SJSA1 (cell line): ENCODE measurements around the gene NDUFV3. TPM values are rescaled to one million over a fixed set of nuclear protein-coding genes. Genes with fewer than 3 reads are reported as not detected.
"Not testable (repeated sequence)": the region's sequence is repeated elsewhere in the genome, so short reads cannot be mapped to it uniquely, and the experiment has no call there.

ENCODE experiments used
- DNase-seq, 2 experiments: peaks; one replicate each; pipeline ENCODE4 v3.0.0-alpha.2; 2015 to 2020; ENCODE audit warnings: low spot score in 2 of 2, low read depth in 1 of 2
- H3K27ac ChIP-seq: fragments of 250-450 bp; sonication (Bioruptor Pico); 2 replicates; pipeline ENCODE4 v1.5.1; 2020; ENCODE audit warnings: mild to moderate bottlenecking, moderate library complexity
- H3K27me3 ChIP-seq: fragments of 250-450 bp; sonication (Bioruptor Pico); replicated peaks from 2 replicates; pipeline ENCODE4 v1.5.1; 2020; ENCODE audit warnings: mild to moderate bottlenecking, moderate library complexity
- H3K36me3 ChIP-seq: fragments of 250-450 bp; sonication (Bioruptor Pico); 2 replicates; pipeline ENCODE4 v1.5.1; 2020; ENCODE audit warnings: mild to moderate bottlenecking
- H3K4me1 ChIP-seq: fragments of 250-450 bp; sonication (Bioruptor Pico); replicated peaks from 2 replicates; pipeline ENCODE4 v1.6.1; 2021; ENCODE audit warnings: mild to moderate bottlenecking
- H3K4me3 ChIP-seq: fragments of 250-450 bp; sonication (Bioruptor Pico); 2 replicates; pipeline ENCODE4 v1.5.1; 2020; ENCODE audit warnings: mild to moderate bottlenecking
- H3K9me3 ChIP-seq: fragments of 250-450 bp; sonication (Bioruptor Pico); replicated peaks from 2 replicates; pipeline ENCODE4 v1.5.1; 2020; ENCODE audit warnings: mild to moderate bottlenecking
- total RNA-seq: library from RNA; depleted of rRNA; stranded (reverse); fragments of >200 nt; shearing (Covaris generic); gene quantifications from 2 replicates; pipeline ENCODE4 v1.2.3, GENCODE V29; 2014

NDUFV3 gene
- total RNA-seq, 1 experiment from 2014 or later, result 54.9 TPM

DNA sequence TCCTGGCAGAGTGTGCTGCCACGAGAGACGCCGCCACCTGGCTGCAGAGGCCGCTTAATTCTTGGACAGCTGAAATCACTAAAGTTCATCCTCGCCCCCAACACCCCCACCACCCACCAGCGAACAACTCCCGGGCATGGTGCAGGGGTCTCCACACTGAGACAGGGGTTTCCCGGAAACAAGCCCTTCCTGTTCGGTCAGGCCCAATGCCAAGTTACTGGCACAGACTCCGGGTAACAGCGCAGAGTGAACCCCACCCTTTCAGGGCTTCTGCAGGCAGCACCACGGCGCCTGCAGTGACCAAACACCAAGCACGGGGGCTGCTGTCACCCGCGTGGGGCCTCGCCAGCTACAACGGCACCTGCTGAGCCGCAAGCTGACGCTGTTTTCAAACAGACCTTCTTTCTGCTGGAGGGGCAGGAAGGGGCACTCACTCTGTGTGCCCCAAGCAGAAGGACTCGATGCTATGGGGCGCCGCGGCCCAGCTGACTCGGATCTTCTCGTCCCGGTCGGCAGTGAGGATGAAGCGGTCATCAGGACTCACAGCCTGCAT lies 31.2 kb upstream of the NDUFV3 start:
- H3K36me3 ChIP-seq, result peaks cover 81% of the 10 kb centered on the region
- no peak overlapping the region for H3K27ac ChIP-seq
- H3K4me3 ChIP-seq, result no peak overlapping the region
- H3K27me3 ChIP-seq, result no peaks in the 10 kb centered on the region
- no peaks in the 10 kb centered on the region for H3K9me3 ChIP-seq
- H3K4me1 ChIP-seq, result no peaks in the 10 kb centered on the region
- DNase-seq, result no peak

DNA sequence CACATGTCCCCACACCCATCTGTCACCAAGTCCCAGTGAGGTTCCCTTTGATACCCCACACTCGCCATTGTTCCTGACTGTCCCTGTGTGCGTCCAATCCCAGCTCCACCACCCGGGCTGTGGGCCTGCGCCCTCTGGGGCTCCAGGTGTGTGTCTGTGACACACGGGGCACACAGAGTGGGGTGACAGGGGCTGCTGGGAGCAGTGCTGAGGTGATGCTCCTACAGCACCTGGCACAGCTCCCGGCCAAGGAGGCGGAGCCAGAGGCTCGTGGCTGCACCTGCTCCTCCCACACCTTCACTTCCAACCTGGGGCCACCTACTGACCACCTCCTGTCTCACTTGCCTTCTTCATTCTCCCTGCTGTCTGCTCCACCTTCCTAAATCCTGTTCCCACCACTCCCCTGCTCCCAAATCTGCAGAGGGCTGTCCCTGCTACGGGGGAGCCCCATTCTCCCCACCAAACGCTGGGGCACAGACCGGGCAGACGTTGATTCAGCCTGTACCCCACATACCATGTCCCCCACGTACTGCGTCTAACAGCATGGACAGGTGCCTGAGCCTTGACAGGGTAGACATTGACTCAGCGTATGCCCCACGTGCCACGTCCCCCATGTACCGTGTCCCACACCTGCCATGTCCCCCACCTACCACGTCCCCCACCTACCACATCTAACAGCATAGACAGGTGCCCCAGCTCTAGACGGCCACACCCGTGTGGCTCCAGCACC lies 30.2 kb upstream of the NDUFV3 start:
- Histone ChIP-seq H3K36me3 (peaks cover 77% of the 10 kb centered on the region), H3K27ac (no peak overlapping the region), H3K27me3 (no peaks in the 10 kb centered on the region), H3K4me3 (no peak overlapping the region), H3K9me3 (no peaks in the 10 kb centered on the region), H3K4me1 (no peaks in the 10 kb centered on the region)
- peak in 1 of 2 experiments; percentile 47 for DNase-seq

DNA sequence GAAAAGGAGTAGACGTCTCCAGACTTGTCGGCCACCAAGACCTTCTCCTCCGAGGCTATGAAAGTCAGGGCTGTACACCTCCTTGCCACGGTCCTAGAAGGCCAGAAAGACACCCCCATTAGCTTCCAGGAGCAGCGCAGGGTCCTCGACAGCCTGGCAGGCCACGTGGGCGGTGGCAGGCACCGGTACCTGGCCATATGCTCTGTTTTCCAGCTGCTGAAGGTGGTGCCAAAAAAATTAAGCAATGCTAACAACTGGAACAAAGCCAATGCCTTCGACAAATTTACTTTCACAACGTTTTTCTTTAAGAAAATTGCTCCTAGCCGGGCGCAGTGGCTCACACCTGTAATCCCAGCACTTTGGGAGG lies 29.6 kb upstream of the NDUFV3 start:
- Histone ChIP-seq H3K27ac (no peak overlapping the region), H3K4me3 (no peak overlapping the region), H3K9me3 (no peaks in the 10 kb centered on the region), H3K36me3 (peaks cover 78% of the 10 kb centered on the region), H3K4me1 (no peaks in the 10 kb centered on the region), H3K27me3 (no peaks in the 10 kb centered on the region)
- DNase-seq, result no peak

DNA sequence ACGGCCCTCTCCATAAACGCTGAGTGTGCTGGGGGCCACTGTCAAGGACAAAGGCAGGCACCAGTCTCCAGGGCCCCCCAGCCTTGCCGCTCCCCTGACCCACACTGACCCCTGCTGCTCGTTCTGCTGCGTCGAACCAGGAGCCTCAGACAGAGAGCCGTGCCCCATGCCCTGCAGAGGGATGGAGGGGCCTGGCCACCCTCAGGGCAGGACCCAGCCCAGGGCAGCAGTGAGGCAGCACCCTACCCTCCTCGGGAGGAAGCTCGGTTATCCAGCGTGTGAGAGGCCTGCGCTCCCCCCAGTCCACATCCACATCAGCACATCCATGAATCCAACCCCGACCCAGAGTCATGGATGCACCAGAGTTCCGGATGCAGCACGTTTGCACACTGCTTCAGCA lies 28.8 kb upstream of the NDUFV3 start:
- Histone ChIP-seq H3K9me3 (no peaks in the 10 kb centered on the region), H3K27me3 (no peaks in the 10 kb centered on the region), H3K4me1 (no peaks in the 10 kb centered on the region), H3K36me3 (peaks cover 78% of the 10 kb centered on the region), H3K4me3 (no peak overlapping the region), H3K27ac (no peak overlapping the region)
- DNase-seq, result no peak

DNA sequence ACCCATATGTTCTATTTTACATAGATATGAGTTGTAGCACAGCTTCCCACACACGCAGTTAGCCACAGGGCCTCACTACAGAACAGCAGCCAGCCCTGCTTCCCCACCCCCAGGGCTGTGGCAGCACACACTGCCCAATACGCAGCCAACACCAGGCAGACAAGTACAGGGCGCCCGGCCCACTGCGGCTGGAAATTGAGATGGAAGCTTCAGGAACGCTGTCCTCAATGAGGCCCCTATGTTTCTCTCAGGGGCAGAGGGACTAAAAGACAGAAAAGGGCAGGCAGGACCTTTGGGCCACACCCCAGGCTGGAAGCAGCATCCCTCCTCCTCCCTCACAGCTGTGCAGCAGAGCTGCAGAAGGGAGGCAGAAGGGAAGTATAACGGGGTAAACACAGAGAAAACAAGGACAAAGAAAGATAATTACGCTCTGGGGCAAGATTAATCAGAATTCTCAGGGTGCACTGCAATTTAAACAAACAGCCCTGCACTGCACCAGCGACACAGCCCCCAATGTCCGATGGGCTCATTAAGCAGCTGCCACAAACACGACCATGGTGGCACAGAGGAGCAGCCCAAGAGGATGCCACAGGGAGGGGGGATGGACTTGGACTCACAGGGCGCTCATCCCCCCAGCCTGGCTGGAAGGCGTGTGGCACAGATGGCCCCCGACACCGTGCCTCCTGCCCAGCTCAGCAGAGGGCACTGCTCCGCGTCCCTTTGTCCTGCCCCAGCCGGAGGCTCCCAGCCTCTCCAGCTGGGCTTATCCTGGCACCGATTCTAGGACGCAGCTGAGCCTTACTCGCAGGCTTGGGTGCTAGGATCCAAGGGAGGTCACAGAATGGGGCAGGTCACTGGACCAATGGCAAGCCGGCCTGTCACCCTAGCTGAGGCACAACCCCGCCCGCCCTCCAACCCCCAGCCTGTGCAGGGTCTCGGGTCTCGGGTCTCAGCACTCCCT lies 28.0 kb upstream of the NDUFV3 start:
- peaks cover 78% of the 10 kb centered on the region for H3K36me3 ChIP-seq
- H3K4me1 ChIP-seq, result no peaks in the 10 kb centered on the region
- no peak for DNase-seq
- no peak overlapping the region for H3K4me3 ChIP-seq
- no peaks in the 10 kb centered on the region for H3K27me3 ChIP-seq
- H3K27ac ChIP-seq, result no peak overlapping the region
- H3K9me3 ChIP-seq, result no peaks in the 10 kb centered on the region

DNA sequence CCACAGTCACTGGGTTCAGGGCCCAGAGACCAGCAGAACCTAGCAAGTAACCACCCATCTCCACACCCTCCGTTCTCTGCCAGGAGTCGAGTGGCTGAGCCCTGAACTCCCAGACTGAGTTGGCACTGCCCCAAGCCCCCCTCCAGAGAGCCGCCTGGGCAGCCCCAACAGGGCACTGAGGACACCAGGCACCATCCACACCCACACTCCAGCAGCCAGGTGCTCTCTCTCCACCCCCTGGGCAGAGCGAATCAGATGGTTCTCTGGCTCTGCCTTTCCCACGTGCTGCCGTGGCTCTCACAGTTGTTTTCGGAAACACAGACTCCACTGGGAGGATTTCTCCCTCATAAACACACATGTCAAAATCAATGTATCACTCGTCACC lies 27.3 kb upstream of the NDUFV3 start:
- no peak for DNase-seq
- Histone ChIP-seq H3K27me3 (no peaks in the 10 kb centered on the region), H3K4me3 (no peak overlapping the region), H3K27ac (no peak overlapping the region), H3K9me3 (no peaks in the 10 kb centered on the region), H3K36me3 (peaks cover 78% of the 10 kb centered on the region), H3K4me1 (no peaks in the 10 kb centered on the region)

DNA sequence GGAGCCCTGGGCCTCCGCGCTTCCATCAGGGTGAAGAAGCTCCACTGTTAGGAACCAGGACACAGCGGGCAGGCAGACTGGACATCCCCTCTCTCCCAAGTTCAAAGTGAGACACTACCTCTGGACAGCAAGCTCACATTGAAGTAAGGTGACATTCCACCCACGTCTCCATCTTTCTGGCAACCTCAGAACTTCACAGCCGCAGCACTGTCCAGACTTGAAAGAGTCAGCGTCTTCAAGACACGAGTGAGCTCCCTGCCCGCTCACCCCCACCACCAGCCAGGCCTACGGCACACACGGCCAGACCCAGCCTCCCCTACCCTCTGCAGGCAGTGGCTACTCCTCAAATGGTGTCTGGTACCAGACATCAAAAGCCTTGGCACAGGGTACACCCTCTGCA lies 24.9 kb upstream of the NDUFV3 start:
- Histone ChIP-seq H3K4me1 (no peaks in the 10 kb centered on the region), H3K9me3 (no peaks in the 10 kb centered on the region), H3K27me3 (no peaks in the 10 kb centered on the region), H3K27ac (no peak overlapping the region), H3K4me3 (no peak overlapping the region), H3K36me3 (peaks cover 83% of the 10 kb centered on the region)
- no peak for DNase-seq

DNA sequence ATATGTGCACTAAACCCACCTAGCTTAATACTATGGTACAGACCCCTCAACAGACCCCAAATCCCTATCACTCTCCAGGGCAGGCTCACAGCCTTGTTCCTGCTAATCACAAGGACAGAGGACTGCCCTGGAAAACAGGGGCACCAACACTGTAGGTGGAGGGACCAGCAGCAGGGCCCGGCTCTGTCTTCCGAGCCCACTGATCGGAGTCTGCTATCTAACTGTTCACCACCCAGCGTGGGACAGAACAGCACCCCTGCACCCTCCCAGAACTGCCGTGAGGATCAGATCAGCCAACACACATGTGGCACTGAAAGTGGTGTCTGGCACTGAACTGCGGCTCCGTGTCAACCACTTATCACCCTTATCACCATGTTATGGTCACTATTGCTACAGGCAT lies 20.0 kb upstream of the NDUFV3 start:
- Histone ChIP-seq H3K4me1 (peaks cover 1% of the 10 kb centered on the region), H3K9me3 (no peaks in the 10 kb centered on the region), H3K27ac (no peak overlapping the region), H3K4me3 (no peak overlapping the region), H3K27me3 (no peaks in the 10 kb centered on the region), H3K36me3 (peaks cover 77% of the 10 kb centered on the region)
- no peak for DNase-seq

DNA sequence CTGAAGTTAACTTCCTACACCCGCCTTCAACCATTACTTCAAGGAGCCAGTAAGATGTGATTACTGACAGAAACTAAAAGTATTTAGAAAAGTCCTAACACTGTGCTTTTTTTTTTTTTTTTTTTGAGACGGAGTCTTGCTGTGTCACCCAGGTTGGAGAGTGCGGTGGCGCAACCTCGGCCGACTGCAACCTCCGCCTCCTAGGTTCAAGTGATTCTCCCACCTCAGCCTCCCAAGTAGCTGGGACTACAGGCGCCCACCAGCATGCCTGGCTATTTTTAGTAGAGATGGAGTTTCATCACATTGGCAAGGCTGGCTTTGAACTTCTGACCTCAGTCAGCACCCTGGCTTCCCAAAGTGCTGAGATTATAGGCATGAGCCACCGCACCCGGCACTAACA lies 17.3 kb upstream of the NDUFV3 start:
- H3K27ac ChIP-seq, DNase-seq, H3K9me3 ChIP-seq, H3K27me3 ChIP-seq, H3K4me3 ChIP-seq: not testable (repeated sequence)
- peaks cover 10% of the 10 kb centered on the region for H3K4me1 ChIP-seq
- H3K36me3 ChIP-seq, result peaks cover 60% of the 10 kb centered on the region

DNA sequence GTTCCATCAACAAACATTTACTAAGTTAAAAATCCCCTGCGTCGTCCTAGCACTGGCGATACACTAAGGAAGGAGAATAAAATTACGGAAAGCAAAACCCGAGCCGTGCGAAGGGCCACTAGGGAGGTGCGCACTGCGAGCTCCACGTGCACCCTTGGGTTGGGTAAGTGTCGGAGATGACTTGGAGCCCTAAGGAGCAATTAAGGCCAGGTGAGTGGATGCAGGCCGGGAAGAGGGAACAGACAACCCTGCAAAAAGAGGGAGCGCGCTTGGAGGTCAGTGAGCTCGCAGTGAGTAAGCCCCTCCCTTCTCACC lies 14.5 kb upstream of the NDUFV3 start:
- Histone ChIP-seq H3K4me1 (peaks cover 10% of the 10 kb centered on the region), H3K9me3 (no peaks in the 10 kb centered on the region), H3K36me3 (peaks cover 31% of the 10 kb centered on the region), H3K4me3 (peak overlapping the region; percentile 91), H3K27ac (peak overlapping the region; percentile 81), H3K27me3 (no peaks in the 10 kb centered on the region)
- no peak for DNase-seq

DNA sequence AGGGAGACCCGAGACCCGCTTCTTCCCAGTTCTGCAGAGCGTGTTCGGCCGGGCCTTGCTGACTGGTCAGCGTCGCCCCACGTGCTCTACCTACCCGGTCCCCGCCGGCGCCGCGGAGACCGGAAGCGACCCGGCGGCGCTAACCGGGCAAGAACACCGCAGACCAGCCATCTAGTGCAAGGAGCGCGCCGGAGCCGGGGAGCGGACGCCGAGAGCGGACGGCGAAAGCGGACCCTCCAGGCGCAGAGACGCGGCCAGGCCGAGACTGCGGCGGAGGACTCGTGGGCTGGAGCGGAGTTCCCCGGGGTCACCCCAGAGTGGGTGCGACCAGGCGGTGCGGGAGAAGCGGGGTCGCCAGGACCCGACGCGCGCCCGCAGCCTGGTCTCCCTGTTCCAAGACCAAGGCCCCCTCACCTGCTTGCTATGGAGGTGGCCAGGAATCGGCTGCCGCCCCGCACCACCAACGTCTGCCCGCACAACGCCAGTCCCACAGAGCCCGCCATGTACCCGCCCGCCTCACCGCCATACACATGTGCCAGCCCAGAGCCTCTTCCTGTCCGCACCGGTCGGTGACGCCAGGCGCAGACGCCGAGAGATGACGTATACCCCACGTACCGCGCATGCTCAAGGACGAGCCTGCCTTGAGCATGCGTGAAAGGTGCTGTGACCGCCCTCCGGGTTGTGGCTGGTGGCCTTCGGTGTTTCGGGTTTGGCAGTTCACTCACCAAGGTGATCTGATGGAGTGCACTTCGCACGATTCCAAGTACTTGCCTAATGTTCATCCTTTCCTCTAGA lies 13.9 kb upstream of the NDUFV3 start, which contains the start of gene WDR4:
Gene WDR4 (minus strand): TSS at position 547 of the 795 bp plus-strand sequence. CDS start 44 bp downstream, at position 503.
- Histone ChIP-seq H3K9me3 (no peaks in the 10 kb centered on the region), H3K36me3 (peaks cover 26% of the 10 kb centered on the region), H3K27me3 (no peaks in the 10 kb centered on the region), H3K27ac (peak within 1 kb of the TSS; percentile 81), H3K4me1 (peaks cover 10% of the 10 kb centered on the region), H3K4me3 (peak within 1 kb of the TSS; percentile 91)
- peak; percentile 96 to 97 for DNase-seq

DNA sequence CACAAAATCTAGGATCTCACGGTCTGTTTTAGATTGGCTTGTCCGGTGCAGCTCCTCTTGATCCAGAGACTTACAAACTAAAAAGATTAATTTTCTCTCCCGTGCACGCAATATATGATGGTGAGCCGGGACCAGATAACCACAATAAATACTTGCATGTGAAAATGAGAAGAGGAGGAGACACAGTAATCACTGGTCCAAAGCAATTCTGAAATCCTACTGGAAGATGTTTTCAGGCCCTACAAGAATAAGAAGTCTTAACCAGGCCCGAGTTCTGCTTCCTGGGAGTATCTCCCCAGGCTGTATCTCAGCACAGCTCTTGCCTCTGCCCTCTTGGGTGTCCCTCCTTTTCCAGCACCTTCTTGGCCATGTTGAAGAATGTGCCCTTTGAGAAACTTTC lies 12.8 kb upstream of the NDUFV3 start:
- no peak for DNase-seq
- peak overlapping the region; percentile 91 for H3K4me3 ChIP-seq
- H3K4me1 ChIP-seq, result peaks cover 10% of the 10 kb centered on the region
- H3K36me3 ChIP-seq, result peaks cover 21% of the 10 kb centered on the region
- H3K27me3 ChIP-seq, result no peaks in the 10 kb centered on the region
- H3K27ac ChIP-seq, result no peak overlapping the region
- H3K9me3 ChIP-seq, result no peaks in the 10 kb centered on the region

DNA sequence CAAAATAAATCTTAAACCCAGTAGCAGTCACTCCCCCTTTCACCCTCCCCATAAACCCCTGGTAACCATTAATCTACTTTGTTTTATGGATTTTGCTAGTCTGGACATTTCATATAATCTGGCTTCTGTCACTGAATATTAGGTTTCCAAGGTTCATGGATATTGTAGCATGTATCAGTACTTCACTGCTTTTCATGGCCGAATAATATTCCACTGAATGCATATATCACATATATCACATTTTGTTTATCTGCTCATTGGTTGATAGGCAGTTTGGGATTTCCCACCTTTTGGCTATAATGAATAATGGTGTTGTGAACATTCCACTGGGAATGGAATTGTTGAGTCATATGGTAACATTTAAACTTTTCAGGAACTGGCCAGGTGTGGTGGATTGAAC lies 9.2 kb upstream of the NDUFV3 start:
- peaks cover 7% of the 10 kb centered on the region; the same call in 1 of the 2 replicates for H3K4me1 ChIP-seq
- no peak overlapping the region for H3K4me3 ChIP-seq
- no peaks in the 10 kb centered on the region for H3K9me3 ChIP-seq
- peaks cover 4% of the 10 kb centered on the region for H3K36me3 ChIP-seq
- no peaks in the 10 kb centered on the region for H3K27me3 ChIP-seq
- DNase-seq, result no peak
- no peak overlapping the region for H3K27ac ChIP-seq
